NCI-H128 (cell line): ENCODE results near the gene PCED1A.

Experiments
- DNase-seq: peaks from one replicate; lab custom pipeline; 2025; ENCODE audit not compliant: unreplicated experiment; lab: John Stamatoyannopoulos, UW

PCED1A gene

GRCh38 chr20:2866236-2866635 lies 25.8 kb upstream of the PCED1A start:
- no peak for DNase-seq

- DNase-seq = no peak
Measured at GRCh38 chr20:2865630-2866029, 25.2 kb upstream of the PCED1A start.

- DNase-seq = no peak
Measured at GRCh38 chr20:2865101-2865500, 24.6 kb upstream of the PCED1A start.

GRCh38 chr20:2864626-2865025 lies 24.2 kb upstream of the PCED1A start:
- DNase-seq = no peak

GRCh38 chr20:2859330-2860121 lies 19.1 kb upstream of the PCED1A start:
- DNase-seq = no peak

GRCh38 chr20:2858591-2858990 lies 18.1 kb upstream of the PCED1A start:
- DNase-seq = no peak

GRCh38 chr20:2851086-2851485 lies 10.6 kb upstream of the PCED1A start:
- DNase-seq = no peak

- no peak for DNase-seq
Measured at GRCh38 chr20:2849529-2849928, 9.1 kb upstream of the PCED1A start.

- DNase-seq = no peak
Measured at GRCh38 chr20:2847802-2848201, 7.3 kb upstream of the PCED1A start.

- no peak for DNase-seq
Measured at GRCh38 chr20:2846698-2847097, 6.2 kb upstream of the PCED1A start.

GRCh38 chr20:2845607-2846006 lies 5.2 kb upstream of the PCED1A start:
- DNase-seq = no peak

GRCh38 chr20:2840967-2841531 lies 594 bp upstream of the PCED1A start:
- DNase-seq = no peak

- no peak for DNase-seq
Measured at GRCh38 chr20:2839732-2840137, 720 bp downstream of the PCED1A start.

GRCh38 chr20:2838847-2839671 lies 1.4 kb downstream of the PCED1A start:
- no peak for DNase-seq

GRCh38 chr20:2838170-2838797 lies 2.2 kb downstream of the PCED1A start:
- no peak for DNase-seq

GRCh38 chr20:2837221-2837960 lies 3.1 kb downstream of the PCED1A start:
- DNase-seq = no peak

- no peak for DNase-seq
Measured at GRCh38 chr20:2836035-2836434, 4.4 kb downstream of the PCED1A start.

- DNase-seq = no peak
Measured at GRCh38 chr20:2835331-2835796, 5.1 kb downstream of the PCED1A start.

GRCh38 chr20:2834401-2835110 lies 5.9 kb downstream of the PCED1A start:
- DNase-seq = no peak

GRCh38 chr20:2833761-2834160 lies 6.7 kb downstream of the PCED1A start:
- DNase-seq = no peak
